Superior temporal gyrus (tissue), 1 donor: ENCODE data around the gene NXPH1.
A peak's percentile ranks its signal among the peaks of the same experiment; 100 is the strongest.

ENCODE experiments used
- DNase-seq: peaks from one replicate; pipeline ENCODE4 v3.0.0-alpha.2; 2016; ENCODE audit errors: extremely low spot score

NXPH1 gene

DNA sequence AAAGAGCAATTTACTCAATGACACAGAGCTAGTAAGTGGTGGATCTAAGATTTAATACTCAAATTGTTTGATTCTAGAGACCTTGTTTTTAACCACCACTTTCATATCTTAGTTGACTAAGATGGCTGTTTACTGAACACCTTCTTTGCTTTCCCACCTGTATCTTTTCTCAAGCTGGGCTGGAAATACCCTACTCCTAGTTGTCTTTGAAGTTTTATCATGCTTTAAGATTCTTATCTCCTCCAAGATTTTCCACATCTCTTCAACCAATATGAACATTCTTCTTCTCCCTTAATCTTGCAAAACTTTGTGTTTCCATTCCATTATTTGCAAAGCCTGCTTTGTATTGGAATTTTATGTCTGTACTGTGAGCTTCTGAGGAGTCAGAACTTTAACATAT, 157.9 kb downstream of the NXPH1 start:
- no peak for DNase-seq

DNA sequence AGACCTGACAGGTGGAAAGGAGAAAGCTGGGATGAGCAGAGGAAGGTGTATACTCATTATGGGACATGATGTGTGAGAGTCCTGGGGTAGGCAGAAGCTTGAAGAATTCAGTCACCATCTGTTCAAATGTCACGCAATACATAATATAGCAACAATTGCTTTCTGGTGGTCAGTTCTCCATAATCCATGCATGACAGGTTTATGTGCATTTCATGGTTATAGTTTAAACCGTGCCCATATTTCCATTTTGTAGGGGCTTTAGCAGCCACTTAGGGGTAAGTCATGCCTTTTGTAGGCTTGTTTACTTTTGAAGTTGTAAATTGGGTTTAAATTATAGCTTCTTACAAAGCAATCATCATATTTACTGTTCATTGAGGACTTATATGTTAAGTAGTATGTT, 158.8 kb downstream of the NXPH1 start:
- DNase-seq: no peak

- DNase-seq: no peak
Observed at GRCh38 chr7:8594115-8594514, 160.7 kb downstream of the NXPH1 start.

DNA sequence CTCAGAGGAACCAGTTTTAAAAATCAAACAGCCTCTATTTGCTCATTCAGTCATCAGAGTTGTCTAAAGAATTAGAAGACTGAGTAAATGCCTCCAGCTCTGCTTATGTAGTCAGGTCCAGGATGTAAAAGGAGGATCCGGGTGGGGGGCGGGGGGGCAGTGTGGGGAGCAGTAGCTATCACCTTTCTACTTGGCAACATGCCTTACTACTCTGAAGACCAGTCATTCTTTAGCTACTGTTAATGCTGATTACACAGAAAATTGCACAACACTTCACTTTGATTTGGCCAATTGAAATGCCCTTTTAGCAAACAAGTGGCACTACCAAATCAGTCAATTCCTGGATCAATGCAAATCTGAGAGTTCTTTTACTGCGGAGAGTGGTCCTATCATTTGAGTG, 164.2 kb downstream of the NXPH1 start:
- no peak for DNase-seq

- no peak for DNase-seq
Observed at GRCh38 chr7:8601121-8601520, 167.7 kb downstream of the NXPH1 start.

- no peak for DNase-seq
Observed at GRCh38 chr7:8605221-8605620, 171.8 kb downstream of the NXPH1 start.

DNA sequence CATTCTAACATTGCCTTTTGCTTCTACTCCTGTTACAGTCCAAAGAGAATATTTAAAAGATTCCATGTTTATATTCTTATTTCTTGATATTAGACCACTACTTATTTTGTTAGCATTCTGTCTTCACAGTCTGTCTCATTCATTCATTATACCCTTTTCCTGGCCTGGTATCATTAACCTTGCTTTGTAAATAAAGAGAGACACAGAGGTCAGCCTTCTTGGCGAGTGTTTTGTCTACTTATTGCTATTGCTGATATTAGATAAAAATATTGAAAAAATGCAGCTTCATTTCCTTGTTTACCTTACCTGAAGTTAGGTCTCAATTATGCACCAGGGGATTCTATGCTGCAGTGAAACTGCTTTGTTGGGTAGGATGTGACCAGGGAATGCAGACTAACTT, 179.2 kb downstream of the NXPH1 start:
- DNase-seq: no peak

GRCh38 chr7:8613191-8613590, 179.8 kb downstream of the NXPH1 start:
- DNase-seq: no peak

DNA sequence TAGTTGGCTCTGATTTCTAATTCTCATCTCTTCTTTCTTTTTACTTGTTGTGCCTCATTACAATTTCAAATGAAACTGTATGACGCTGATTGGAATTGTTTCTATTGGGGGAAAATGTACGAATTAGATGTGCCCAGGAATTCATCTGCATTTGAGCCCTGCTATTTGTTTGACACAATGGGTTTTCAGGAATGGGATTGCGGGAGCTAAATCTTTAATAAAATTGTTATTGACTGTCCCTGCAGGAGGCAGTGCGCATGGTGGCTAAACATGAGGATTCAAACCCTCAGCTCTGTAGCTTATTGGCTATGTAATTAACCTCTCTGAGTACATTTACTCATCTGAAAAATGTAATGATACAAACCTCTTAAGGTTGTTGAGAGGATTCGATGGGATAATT, 181.6 kb downstream of the NXPH1 start:
- no peak for DNase-seq

DNA sequence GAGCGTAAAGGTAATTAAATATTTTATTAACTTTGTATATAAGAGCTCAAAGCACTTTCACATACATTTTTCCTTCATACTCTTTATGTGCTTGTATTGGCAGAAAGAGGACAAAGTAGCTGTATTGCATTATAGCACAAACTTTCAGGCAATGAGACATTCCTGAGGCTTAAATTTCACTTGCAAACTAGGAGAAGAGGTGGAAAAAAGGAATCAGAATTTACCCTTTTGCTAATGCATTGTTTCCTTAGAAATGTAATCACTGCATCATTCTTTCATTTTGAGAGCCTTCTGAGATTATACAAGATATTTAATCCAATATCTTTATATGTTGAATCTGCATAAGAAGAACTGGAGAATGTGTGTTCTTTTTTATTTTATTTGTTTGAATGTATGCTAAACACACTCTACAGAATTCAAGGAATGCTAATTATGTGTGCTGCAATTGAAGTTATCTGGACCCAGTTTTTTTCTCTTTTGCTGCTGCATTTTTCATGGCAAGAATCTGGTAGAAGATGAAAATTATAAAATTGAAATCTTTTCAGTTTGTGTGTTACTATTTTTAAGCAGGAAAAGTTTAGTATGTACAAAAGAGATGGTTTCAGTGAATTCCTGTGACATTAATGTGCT, 185.1 kb downstream of the NXPH1 start:
- DNase-seq: no peak

- no peak for DNase-seq
Observed at GRCh38 chr7:8620169-8620568, 186.8 kb downstream of the NXPH1 start.

- DNase-seq: no peak
Observed at GRCh38 chr7:8625612-8626011, 192.2 kb downstream of the NXPH1 start.

DNA sequence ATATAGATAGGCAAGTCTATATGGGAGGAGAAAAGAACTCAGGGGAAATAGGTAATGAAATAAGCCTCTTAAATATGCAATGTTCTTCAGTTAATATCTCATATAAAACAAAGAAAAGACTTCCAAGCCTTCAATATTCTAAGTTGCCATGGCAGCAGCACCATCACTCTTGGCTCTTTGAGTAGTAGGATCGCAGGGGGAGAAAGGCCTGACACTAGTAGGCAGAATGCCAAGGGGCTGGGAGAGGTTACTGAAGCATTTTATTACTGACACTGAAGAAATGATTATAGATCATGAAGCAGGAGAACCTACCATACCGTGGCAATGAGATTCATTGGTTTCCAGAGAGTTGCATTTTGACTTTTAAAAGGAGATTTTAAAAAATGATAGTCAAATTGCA, 193.9 kb downstream of the NXPH1 start:
- DNase-seq: no peak

GRCh38 chr7:8628656-8629055, 195.2 kb downstream of the NXPH1 start:
- no peak for DNase-seq

DNA sequence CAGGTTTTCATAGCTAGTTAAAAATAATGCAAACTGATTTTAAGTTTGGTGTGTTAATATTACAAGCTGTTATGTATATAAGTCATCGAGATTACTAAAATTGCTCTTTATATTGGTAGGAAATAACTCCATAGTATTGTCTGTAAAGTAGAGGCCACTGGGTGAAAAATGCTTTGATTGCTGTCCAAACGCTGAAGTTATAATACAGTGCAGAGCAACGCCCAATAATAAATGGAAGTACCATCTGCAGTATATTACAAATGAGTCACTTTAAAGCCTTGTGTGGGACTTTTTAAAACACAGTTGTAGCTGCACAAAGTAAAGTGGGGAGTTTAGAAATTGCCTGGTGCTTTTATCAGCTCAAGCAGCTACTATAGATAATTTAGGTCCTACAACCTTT, 196.1 kb downstream of the NXPH1 start:
- DNase-seq: no peak

DNA sequence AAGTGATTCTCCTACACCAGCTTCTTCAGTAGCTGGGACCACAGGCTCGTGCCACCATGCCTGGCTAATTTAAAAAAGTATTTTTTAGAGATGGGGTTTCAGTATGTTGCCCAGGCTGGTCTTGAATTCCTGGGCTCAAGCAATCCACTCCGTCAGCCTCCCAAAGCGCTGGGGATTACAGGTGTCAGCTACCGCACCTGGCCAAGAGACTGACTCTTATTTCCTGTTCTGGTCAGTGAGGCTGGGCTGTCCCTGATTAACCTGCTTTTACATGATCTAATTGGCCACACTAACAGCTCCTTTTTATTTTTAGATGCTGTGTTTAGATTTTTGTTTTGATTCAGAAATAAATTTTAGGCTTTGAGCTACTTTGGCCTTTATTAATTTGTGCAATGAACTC, 203.9 kb downstream of the NXPH1 start:
- DNase-seq: no peak

GRCh38 chr7:8638076-8638475, 204.7 kb downstream of the NXPH1 start:
- peak; percentile 45 for DNase-seq

- DNase-seq: no peak
Observed at GRCh38 chr7:8639668-8640067, 206.3 kb downstream of the NXPH1 start.

- no peak for DNase-seq
Observed at GRCh38 chr7:8640671-8641070, 207.3 kb downstream of the NXPH1 start.

GRCh38 chr7:8668627-8669500, 235.5 kb downstream of the NXPH1 start:
- no peak for DNase-seq

DNA sequence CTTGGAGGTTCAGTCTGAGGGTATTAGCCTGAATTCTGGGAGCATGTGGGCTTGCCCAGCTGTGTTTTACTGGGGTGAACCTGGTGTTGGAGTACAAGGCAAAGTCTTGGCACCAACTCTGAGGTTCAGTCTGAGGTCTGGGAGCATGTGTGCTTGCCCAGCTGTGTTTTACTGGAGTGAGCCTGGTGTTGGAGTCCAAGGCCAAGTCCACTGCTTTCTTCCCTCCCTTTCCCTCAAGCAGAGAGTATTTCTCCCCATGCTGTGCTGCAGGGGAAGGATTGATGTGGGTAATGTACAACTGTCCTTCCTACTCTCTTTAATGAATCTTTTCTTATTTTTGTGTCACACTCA, 236.1 kb downstream of the NXPH1 start:
- no peak for DNase-seq

- no peak for DNase-seq
Observed at GRCh38 chr7:8684426-8684825, 251.0 kb downstream of the NXPH1 start.

GRCh38 chr7:8699875-8700624, 266.6 kb downstream of the NXPH1 start:
- DNase-seq: no peak
